NB4 (cell line): ENCODE results near the gene PAX5.

ENCODE experiments used
- DNase-seq: peaks from one replicate; pipeline ENCODE4 v3.0.0; 2010; ENCODE audit warnings: low read depth
- H3K4me3 ChIP-seq: one replicate; pipeline ENCODE4 v1.5.1; 2011; ENCODE audit warnings: mild to moderate bottlenecking, low read depth, low read length, moderate library complexity
- MYC ChIP-seq: IDR thresholded peaks from 2 replicates; pipeline ENCODE4 v1.6.1; 2011; ENCODE audit warnings: low read depth, low read length
- POLR2A ChIP-seq: IDR thresholded peaks from 2 replicates; pipeline ENCODE4 v1.6.1; 2011; ENCODE audit warnings: mild to moderate bottlenecking; ENCODE audit not compliant: insufficient read length; ENCODE audit errors: extremely low read depth
- TF ChIP-seq, protein P1 (sequence below): IDR thresholded peaks from 2 replicates; pipeline ENCODE4 v1.6.1; 2011; ENCODE audit warnings: low read depth, low read length
- TF ChIP-seq, protein P2 (sequence below): IDR thresholded peaks from one replicate; pipeline ENCODE4 v1.5.1; 2012; ENCODE audit warnings: low read depth, low read length

Gene PAX5

GRCh38 chr9:37053684-37054362 is 19.8 kb upstream of the PAX5 start:
- TF ChIP-seq MYC: no peak
- TF ChIP-seq POLR2A: no peak
- TF ChIP-seq, protein P1, sequence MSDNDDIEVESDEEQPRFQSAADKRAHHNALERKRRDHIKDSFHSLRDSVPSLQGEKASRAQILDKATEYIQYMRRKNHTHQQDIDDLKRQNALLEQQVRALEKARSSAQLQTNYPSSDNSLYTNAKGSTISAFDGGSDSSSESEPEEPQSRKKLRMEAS: no peak
- TF ChIP-seq, protein P2, sequence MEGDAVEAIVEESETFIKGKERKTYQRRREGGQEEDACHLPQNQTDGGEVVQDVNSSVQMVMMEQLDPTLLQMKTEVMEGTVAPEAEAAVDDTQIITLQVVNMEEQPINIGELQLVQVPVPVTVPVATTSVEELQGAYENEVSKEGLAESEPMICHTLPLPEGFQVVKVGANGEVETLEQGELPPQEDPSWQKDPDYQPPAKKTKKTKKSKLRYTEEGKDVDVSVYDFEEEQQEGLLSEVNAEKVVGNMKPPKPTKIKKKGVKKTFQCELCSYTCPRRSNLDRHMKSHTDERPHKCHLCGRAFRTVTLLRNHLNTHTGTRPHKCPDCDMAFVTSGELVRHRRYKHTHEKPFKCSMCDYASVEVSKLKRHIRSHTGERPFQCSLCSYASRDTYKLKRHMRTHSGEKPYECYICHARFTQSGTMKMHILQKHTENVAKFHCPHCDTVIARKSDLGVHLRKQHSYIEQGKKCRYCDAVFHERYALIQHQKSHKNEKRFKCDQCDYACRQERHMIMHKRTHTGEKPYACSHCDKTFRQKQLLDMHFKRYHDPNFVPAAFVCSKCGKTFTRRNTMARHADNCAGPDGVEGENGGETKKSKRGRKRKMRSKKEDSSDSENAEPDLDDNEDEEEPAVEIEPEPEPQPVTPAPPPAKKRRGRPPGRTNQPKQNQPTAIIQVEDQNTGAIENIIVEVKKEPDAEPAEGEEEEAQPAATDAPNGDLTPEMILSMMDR: no peak
- DNase-seq: no peak
- no peak overlapping the region for H3K4me3 ChIP-seq

DNA sequence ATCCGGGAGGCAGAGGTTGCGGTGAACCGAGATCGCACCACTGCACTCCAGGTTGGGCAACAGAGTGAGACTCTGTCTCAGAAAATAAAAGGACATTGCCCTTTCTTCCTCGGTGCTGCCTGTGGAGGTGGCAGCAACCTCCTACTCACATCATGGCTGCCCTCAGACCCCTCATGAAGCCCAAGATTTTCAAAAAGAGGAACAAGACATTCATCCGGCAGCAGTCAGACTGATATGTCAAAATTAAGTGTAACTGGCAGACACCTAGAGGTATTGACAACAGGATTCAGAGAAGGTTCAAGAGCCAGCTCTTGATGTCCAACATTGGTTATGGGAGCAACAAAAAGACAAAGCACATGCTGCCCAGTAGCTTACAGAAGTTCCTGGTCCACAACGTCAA is 12.6 kb upstream of the PAX5 start:
- DNase-seq: peak; percentile 41
- H3K4me3 ChIP-seq: no peak overlapping the region
- TF ChIP-seq MYC: no peak
- TF ChIP-seq, protein P2: no peak
- no peak for TF ChIP-seq POLR2A
- TF ChIP-seq, protein P1: no peak

DNA sequence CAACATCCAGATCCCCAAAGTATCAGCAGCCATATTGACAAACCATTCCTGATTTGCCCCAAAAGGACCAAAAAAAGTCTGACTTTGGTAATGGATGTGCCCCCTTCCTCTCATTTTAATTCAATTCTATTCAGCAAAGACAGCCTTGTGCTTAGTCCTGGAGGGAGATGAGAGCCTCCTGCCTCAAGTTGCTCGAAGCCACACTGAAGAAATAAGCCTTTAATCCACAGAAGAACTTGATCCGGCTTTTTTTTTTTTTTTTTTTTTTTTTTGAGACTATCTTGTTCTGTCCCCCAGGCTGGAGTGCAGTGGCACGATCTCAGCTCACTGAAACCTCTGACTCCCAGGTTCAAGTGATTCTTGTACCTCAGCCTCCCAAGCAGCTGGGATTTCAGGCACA is 8.4 kb upstream of the PAX5 start:
- no peak for DNase-seq
- H3K4me3 ChIP-seq: no peak overlapping the region
- TF ChIP-seq, protein P2: no peak
- TF ChIP-seq, protein P1: no peak
- TF ChIP-seq MYC (no peak), POLR2A (no peak)

- TF ChIP-seq MYC (no peak), POLR2A (no peak)
- TF ChIP-seq, protein P1: no peak
- TF ChIP-seq, protein P2: no peak
- no peak for DNase-seq
- H3K4me3 ChIP-seq: no peak overlapping the region
Measured at GRCh38 chr9:37040508-37041127, 6.5 kb upstream of the PAX5 start.

GRCh38 chr9:37038943-37039464 is 4.9 kb upstream of the PAX5 start:
- DNase-seq: no peak

More at GRCh38 chr9:37038943-37039464, 4.9 kb upstream of the PAX5 start:
- no peak overlapping the region for H3K4me3 ChIP-seq
- no peak for TF ChIP-seq MYC
- TF ChIP-seq, protein P2: no peak
- TF ChIP-seq POLR2A: no peak
- TF ChIP-seq, protein P1: no peak
